Endothelial cell of umbilical vein (primary cell): ENCODE measurements around the gene DNAJC27. TPM values are rescaled to one million over a fixed set of nuclear protein-coding genes. Genes with fewer than 3 reads are reported as not detected.

ENCODE experiments used
- BruUV-seq: library from RNA; stranded (reverse); fragments of 400-500 nt; replicated peaks from 2 replicates; lab custom pipeline; 2021; lab: Mats Ljungman, UMichigan
- CTCF ChIA-PET: fragments of 300-600, 350-600 bp; sonication (Branson Sonifier 250); formaldehyde crosslinking; loops from one replicate; lab custom pipeline; 2021; ENCODE audit warnings: antibody characterized with exemption, inconsistent platforms; lab: Charles Lee
- POLR2A ChIA-PET: fragments of 300-600, 350-600 bp; sonication (Branson Sonifier 250); formaldehyde crosslinking; loops from one replicate; lab custom pipeline; 2021; ENCODE audit warnings: antibody characterized with exemption, inconsistent platforms; lab: Charles Lee
- DNase-seq: peaks from one replicate; pipeline ENCODE4 v3.0.0-alpha.2; 2011; ENCODE audit warnings: low read depth, low spot score
- FAIRE-seq: peaks from 2 replicates; lab custom pipeline; 2011; peaks lifted over from hg19 to GRCh38; lab: Jason Lieb, UNC
- H2AFZ ChIP-seq: 2 replicates; pipeline ENCODE4 v1.6.0; 2012; ENCODE audit warnings: low read depth, low read length, control low read depth, inconsistent platforms
- H3K27ac ChIP-seq: 2 replicates; pipeline ENCODE4 v1.5.1; 2011; ENCODE audit warnings: low read depth, mild to moderate bottlenecking, control low read depth, low read length, moderate library complexity; ENCODE audit not compliant: insufficient read depth
- H3K27me3 ChIP-seq, 2 experiments: 2 replicates each; pipeline versions ENCODE4 v1.6.0 to v1.6.1; 2011; ENCODE audit warnings: low read length in 2 of 2, mixed read lengths in 1 of 2; ENCODE audit not compliant: control insufficient read depth in 2 of 2, insufficient read depth in 2 of 2
- H3K36me3 ChIP-seq, 2 experiments: 2 replicates in 1 of 2; 3 replicates in 1 of 2; pipeline ENCODE4 v1.5.1; 2011; ENCODE audit warnings: low read length in 2 of 2, mild to moderate bottlenecking in 1 of 2, moderate library complexity in 1 of 2; ENCODE audit not compliant: control insufficient read depth in 2 of 2, insufficient read depth in 2 of 2; ENCODE audit errors: extremely low read depth in 1 of 2
- H3K4me1 ChIP-seq: 3 replicates; pipeline ENCODE4 v1.5.1; 2011; ENCODE audit warnings: mild to moderate bottlenecking, low read length; ENCODE audit not compliant: control insufficient read depth, insufficient read depth; ENCODE audit errors: extremely low read depth
- H3K4me2 ChIP-seq: 2 replicates; pipeline ENCODE4 v1.6.1; 2011; ENCODE audit warnings: low read length, control low read depth, mixed read lengths; ENCODE audit not compliant: insufficient read depth
- H3K4me3 ChIP-seq, 3 experiments: fragments of 200-600 bp in 1 of 3; sonication (generic), shearing (Covaris generic) in 1 of 3; replicated peaks in 1 of 3; 2 replicates each; pipeline ENCODE4 v1.5.1; 2011 to 2016; ENCODE audit warnings: control low read depth in 3 of 3, low read length in 3 of 3, mild to moderate bottlenecking in 2 of 3, inconsistent platforms in 1 of 3, low read depth in 1 of 3, moderate library complexity in 1 of 3; ENCODE audit not compliant: insufficient read depth in 1 of 3
- H3K79me2 ChIP-seq: 2 replicates; pipeline ENCODE4 v1.6.0; 2012; ENCODE audit warnings: low read length, inconsistent platforms; ENCODE audit not compliant: control insufficient read depth, insufficient read depth
- H3K9ac ChIP-seq: replicated peaks from 2 replicates; pipeline ENCODE3; 2011; ENCODE audit warnings: low read length, control low read depth; ENCODE audit not compliant: insufficient read depth; ENCODE audit errors: extremely low read depth
- H3K9me1 ChIP-seq: replicated peaks from 3 replicates; pipeline ENCODE4 v1.6.0; 2011; ENCODE audit warnings: mild to moderate bottlenecking, low read length; ENCODE audit not compliant: control insufficient read depth, insufficient read depth; ENCODE audit errors: extremely low read depth
- H3K9me3 ChIP-seq: replicated peaks from 2 replicates; pipeline ENCODE4 v1.5.1; 2012; ENCODE audit warnings: low read length, inconsistent platforms; ENCODE audit not compliant: control insufficient read depth, insufficient read depth
- H4K20me1 ChIP-seq: replicated peaks from 2 replicates; pipeline ENCODE3; 2011; ENCODE audit warnings: mild to moderate bottlenecking, low read length; ENCODE audit not compliant: control insufficient read depth, insufficient read depth; ENCODE audit errors: extremely low read depth
- MAX ChIP-seq: IDR thresholded peaks from 2 replicates; pipeline ENCODE4 v1.6.1; 2011; ENCODE audit not compliant: insufficient read depth, insufficient read length
- POLR2A ChIP-seq: IDR thresholded peaks from 2 replicates; pipeline ENCODE4 v1.6.1; 2012; ENCODE audit warnings: low read depth, mild to moderate bottlenecking, control low read depth, low read length
- POLR2AphosphoS5 ChIP-seq: IDR thresholded peaks from 2 replicates; pipeline ENCODE4 v1.6.1; 2012; ENCODE audit warnings: low read depth, mild to moderate bottlenecking, control low read depth, low read length, moderate library complexity; ENCODE audit not compliant: insufficient read depth
- dilution Hi-C: fragments of 300-500 bp; cut with MboI; formaldehyde crosslinking; loops from one replicate; pipeline ENCODE4 v1.15.0; 2019; ENCODE audit warnings: low sequenced_read_pairs; ENCODE audit not compliant: extremely low pct_ligation_motif_present
- intact Hi-C: fragments of 100-400 bp; cut with micrococcal nuclease; formaldehyde crosslinking; loops from one replicate; pipeline ENCODE4 v1.10.0; 2022
- polyA plus RNA-seq, 4 experiments: library from polyadenylated mRNA; depleted of rRNA in 3 of 4; stranded (reverse) in 3 of 4; unstranded in 1 of 4; fragments of >200 nt; gene quantifications; 2 replicates each; pipeline versions ENCODE4 v1.2.1 to v1.2.3, GENCODE V29; 2011 to 2012; ENCODE audit warnings: missing spikeins in 1 of 4
- total RNA-seq: library from RNA; stranded (reverse); gene quantifications from 2 replicates; pipeline ENCODE4 v1.2.3, GENCODE V29; 2021

The DNAJC27 gene
- total and polyA plus RNA-seq, 2 donors (not counting 3 experiments of a cell fraction or from before 2014, with no cell fraction given): 1.3 to 3.2 TPM

DNA sequence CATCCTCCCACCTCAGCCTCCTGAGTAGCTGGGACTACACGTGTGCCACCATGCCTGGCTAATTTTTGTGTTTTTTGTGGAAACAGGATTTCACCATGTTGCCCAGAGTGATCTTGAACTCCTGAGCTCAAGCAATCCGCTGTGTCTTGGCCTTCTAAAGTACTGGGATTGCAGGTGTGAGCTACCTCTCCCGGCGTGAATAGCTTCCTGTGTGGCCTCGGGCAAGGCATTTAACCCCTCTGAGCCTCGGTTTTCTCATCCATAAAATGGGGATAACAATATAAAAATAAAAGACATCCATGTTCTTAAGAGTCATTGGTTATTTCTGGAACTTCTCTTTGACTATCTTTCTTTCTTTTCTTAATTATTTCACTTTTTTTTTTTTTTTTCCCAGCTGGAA, 32.4 kb downstream of the DNAJC27 start:
- H3K4me2 ChIP-seq: no peak overlapping the region
- H3K9me3 ChIP-seq: no peaks in the 10 kb centered on the region
- H3K4me3 ChIP-seq: no peak overlapping the region
- CTCF ChIA-PET: interaction anchor here (0.7 to 1.8 kb wide), 6 partner anchors 8 to 1940 kb away, joined by 3 to 5 read pairs (median 4); partner anchors contain the start of gene ADCY3
- H3K4me1 ChIP-seq: no peaks in the 10 kb centered on the region
- FAIRE-seq (no peak), DNase-seq (no peak)
- no peak overlapping the region for H2AFZ ChIP-seq
- TF ChIP-seq POLR2A (no peak), MAX (no peak)
- H3K9ac ChIP-seq: no peak overlapping the region
- no peaks in the 10 kb centered on the region for H4K20me1 ChIP-seq
- no peaks in the 10 kb centered on the region for H3K79me2 ChIP-seq
- dilution Hi-C loops (no loop called here), intact Hi-C loops (no loop called here)
- no TSS peak for BruUV-seq
- no peaks in the 10 kb centered on the region for H3K27me3 ChIP-seq
- no peak overlapping the region for H3K27ac ChIP-seq
- H3K9me1 ChIP-seq: no peaks in the 10 kb centered on the region
- no peaks in the 10 kb centered on the region for H3K36me3 ChIP-seq
- POLR2A ChIA-PET: no interaction called here

GRCh38 chr2:24937236-24937635, 34.5 kb downstream of the DNAJC27 start:
- Histone ChIP-seq H3K79me2 (no peaks in the 10 kb centered on the region), H3K4me2 (no peak overlapping the region), H3K27ac (no peak overlapping the region), H4K20me1 (no peaks in the 10 kb centered on the region), H3K4me1 (no peaks in the 10 kb centered on the region), H2AFZ (no peak overlapping the region), H3K4me3 (no peak overlapping the region), H3K9me3 (no peaks in the 10 kb centered on the region), H3K27me3 (peaks cover 0 to 2% of the 10 kb centered on the region in 2 experiments), H3K36me3 (no peaks in the 10 kb centered on the region), H3K9me1 (no peaks in the 10 kb centered on the region), H3K9ac (no peak overlapping the region)
- TF ChIP-seq POLR2AphosphoS5 (no peak), MAX (no peak)
- ChIA-PET POLR2A (no interaction called here), CTCF (interaction anchor here (1.0 to 1.2 kb wide), 3 partner anchors 11 to 38 kb away, joined by 3 to 5 read pairs (median 4); no protein-coding TSS in a partner anchor)
- BruUV-seq: no TSS peak
- FAIRE-seq (no peak), DNase-seq (no peak)
- intact Hi-C loops: no loop called here
- dilution Hi-C loops: no loop called here
